GM13976 (cell line): ENCODE results near the gene TMEM263.
A peak's percentile ranks its signal among the peaks of the same experiment; 100 is the strongest.

Source experiments
- DNase-seq: peaks from one replicate; pipeline ENCODE4 v3.0.0; 2012; ENCODE audit warnings: low spot score
- in situ Hi-C: fragments of 300-500 bp; cut with MboI; formaldehyde crosslinking; loops from one replicate; pipeline ENCODE4 v1.12.0; 2022; ENCODE audit warnings: low sequenced_read_pairs, mixed read lengths, inconsistent platforms; ENCODE audit not compliant: unreplicated experiment
- TF ChIP-seq, protein P1 (sequence below): IDR thresholded peaks from 2 replicates; pipeline ENCODE4 v1.5.1; 2012; ENCODE audit warnings: borderline replicate concordance, mild to moderate bottlenecking; ENCODE audit not compliant: insufficient read depth; ENCODE audit errors: extremely low read depth, missing control alignments, control extremely low read depth

The TMEM263 gene

GRCh38 chr12:106955377-106956047 lies at the start of gene TMEM263:
Gene TMEM263, plus strand, starts transcription at chr12:106955907. Its CDS starts 11,210 bp downstream, at chr12:106967117.
- TF ChIP-seq, protein P1, sequence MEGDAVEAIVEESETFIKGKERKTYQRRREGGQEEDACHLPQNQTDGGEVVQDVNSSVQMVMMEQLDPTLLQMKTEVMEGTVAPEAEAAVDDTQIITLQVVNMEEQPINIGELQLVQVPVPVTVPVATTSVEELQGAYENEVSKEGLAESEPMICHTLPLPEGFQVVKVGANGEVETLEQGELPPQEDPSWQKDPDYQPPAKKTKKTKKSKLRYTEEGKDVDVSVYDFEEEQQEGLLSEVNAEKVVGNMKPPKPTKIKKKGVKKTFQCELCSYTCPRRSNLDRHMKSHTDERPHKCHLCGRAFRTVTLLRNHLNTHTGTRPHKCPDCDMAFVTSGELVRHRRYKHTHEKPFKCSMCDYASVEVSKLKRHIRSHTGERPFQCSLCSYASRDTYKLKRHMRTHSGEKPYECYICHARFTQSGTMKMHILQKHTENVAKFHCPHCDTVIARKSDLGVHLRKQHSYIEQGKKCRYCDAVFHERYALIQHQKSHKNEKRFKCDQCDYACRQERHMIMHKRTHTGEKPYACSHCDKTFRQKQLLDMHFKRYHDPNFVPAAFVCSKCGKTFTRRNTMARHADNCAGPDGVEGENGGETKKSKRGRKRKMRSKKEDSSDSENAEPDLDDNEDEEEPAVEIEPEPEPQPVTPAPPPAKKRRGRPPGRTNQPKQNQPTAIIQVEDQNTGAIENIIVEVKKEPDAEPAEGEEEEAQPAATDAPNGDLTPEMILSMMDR = no peak
- DNase-seq = peak; percentile 99
- in situ Hi-C loops = no loop called here

GRCh38 chr12:106906715-106907114 lies 49.0 kb upstream of the TMEM263 start:
- TF ChIP-seq, protein P1 = no peak
- in situ Hi-C loops = no loop called here
- DNase-seq = no peak

GRCh38 chr12:106907411-106907810 lies 48.3 kb upstream of the TMEM263 start:
- in situ Hi-C loops = no loop called here
- TF ChIP-seq, protein P1 = no peak
- DNase-seq = no peak

DNA sequence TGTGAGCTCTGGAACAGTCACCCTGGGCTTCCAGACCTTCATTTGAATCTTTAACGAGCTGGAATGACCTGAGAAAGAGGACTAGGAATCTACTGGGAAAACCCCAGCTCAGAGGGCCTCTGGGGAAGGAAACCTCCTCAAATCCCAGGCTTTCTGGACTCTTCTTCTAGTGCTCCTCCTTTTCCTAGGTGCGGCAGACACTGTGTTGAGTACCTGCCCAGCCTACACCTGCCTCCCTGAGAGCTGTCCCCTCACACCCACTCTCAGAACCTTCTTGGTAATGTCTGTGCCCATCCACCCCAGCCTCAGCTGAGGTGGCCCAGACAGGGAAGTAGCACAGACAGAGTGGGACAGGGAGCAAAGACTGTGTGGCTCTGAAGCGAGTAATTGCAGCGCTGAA lies 47.9 kb upstream of the TMEM263 start:
- DNase-seq = no peak
- TF ChIP-seq, protein P1 = no peak
- in situ Hi-C loops = no loop called here

DNA sequence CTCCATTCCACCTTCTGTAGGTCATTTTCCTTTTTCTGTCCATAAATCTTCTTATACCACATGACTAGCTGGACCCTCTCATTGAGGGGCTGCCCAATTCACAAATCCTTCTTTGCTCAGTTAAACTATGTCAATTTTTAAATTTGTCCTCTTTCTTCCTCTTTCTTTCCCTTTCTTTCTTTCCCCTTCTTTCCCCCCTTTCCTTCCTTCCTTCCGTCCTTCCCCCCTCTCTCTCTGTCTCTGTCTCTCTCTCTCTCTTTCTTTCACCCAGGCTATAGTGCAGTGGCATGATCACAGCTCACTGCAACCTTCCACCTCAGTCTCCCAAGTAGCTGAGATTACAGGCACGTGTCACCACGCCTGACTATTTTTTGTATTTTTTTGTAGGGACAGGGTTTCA lies 47.1 kb upstream of the TMEM263 start:
- in situ Hi-C loops = no loop called here
- no peak for DNase-seq
- TF ChIP-seq, protein P1 = no peak

GRCh38 chr12:106910202-106910601 lies 45.5 kb upstream of the TMEM263 start:
- TF ChIP-seq, protein P1 = no peak
- in situ Hi-C loops = loop anchor here (10.0 kb wide), 1 partner anchor 525 kb away; no protein-coding TSS in a partner anchor
- DNase-seq = no peak
